DOHH2 (cell line): ENCODE measurements around the gene FEV.

ENCODE experiments used
- EZH2phosphoT487 ChIP-seq: fragments of 200-600 bp; sonication (generic); IDR thresholded peaks from 2 replicates; pipeline ENCODE4 v1.6.1; 2017; ENCODE audit warnings: borderline replicate concordance, mild to moderate bottlenecking, antibody characterized with exemption, low read length, moderate library complexity, mixed read lengths
- TF ChIP-seq, protein P1 (sequence below): fragments of 200-600 bp; sonication (generic); IDR thresholded peaks from one replicate; pipeline ENCODE4 v1.5.1; 2014; ENCODE audit warnings: antibody characterized with exemption, mild to moderate bottlenecking, low read depth, low read length; ENCODE audit not compliant: poor library complexity, severe bottlenecking

DNA sequence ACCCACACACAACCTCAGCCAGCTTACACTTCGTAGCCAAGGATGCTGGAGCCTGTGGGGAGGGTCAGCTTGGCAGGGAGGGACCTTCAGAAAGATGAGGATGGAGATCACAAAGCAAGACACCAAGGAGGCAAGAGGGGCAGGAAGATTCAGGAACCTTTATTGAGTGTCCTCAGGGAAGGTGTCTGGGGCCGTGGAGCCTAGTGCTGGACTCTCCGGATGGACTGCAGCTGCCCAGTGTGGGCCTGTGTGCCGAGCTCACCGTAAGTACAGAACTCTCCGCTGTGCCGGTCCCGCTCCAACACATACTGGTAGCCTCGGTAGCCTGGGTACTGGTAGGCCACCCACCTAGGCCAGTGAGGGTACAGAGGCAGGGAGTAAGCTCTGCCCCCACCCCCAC is 5.1 kb upstream of the FEV start:
- TF ChIP-seq, protein P1, sequence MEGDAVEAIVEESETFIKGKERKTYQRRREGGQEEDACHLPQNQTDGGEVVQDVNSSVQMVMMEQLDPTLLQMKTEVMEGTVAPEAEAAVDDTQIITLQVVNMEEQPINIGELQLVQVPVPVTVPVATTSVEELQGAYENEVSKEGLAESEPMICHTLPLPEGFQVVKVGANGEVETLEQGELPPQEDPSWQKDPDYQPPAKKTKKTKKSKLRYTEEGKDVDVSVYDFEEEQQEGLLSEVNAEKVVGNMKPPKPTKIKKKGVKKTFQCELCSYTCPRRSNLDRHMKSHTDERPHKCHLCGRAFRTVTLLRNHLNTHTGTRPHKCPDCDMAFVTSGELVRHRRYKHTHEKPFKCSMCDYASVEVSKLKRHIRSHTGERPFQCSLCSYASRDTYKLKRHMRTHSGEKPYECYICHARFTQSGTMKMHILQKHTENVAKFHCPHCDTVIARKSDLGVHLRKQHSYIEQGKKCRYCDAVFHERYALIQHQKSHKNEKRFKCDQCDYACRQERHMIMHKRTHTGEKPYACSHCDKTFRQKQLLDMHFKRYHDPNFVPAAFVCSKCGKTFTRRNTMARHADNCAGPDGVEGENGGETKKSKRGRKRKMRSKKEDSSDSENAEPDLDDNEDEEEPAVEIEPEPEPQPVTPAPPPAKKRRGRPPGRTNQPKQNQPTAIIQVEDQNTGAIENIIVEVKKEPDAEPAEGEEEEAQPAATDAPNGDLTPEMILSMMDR, result no peak
- TF ChIP-seq EZH2phosphoT487, result no peak
